ENCODE measurements around the gene SLC2A8. TPM values are rescaled to one million over a fixed set of nuclear protein-coding genes. Genes with fewer than 3 reads are reported as not detected.
A peak's percentile ranks its signal among the peaks of the same experiment; 100 is the strongest.

The SLC2A8 gene
- total RNA-seq, 1 experiment from 2014 or later, result 11.3 TPM

DNA sequence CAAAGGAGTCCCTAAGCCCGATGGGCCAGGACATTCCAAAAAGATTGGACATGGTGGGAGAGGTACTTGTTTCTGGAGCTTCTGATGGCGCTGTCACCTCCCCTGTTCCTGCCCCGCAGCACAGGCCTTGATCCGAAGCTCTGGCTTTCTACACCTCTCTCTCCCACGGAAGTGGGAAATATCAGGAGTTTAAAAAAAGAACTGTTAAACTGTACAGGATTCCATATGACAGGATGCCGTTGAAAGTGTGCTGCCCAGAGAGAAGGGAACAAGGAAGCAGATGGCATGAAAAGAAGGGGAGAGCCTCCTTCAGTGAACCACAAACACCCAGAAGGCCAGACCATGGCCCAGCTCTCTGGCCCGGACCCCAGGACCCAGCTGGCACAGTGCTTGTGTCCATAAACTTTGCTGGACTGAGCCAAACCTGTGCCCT, 26.8 kb upstream of the SLC2A8 start:
- no peak overlapping the region for H2AFZ ChIP-seq (ENCODE audit: low read length)
- DNase-seq, result no peak
- H3K4me1 ChIP-seq (ENCODE audit: low read length), result no peaks in the 10 kb centered on the region
- H3K9me2 ChIP-seq (replicated peaks; ENCODE audit: insufficient read depth, low read length), result no peaks in the 10 kb centered on the region
- no peak overlapping the region for H3K9ac ChIP-seq (ENCODE audit: low read length)
- H3K36me3 ChIP-seq (ENCODE audit: insufficient read depth, low read length), result no peaks in the 10 kb centered on the region
- no peaks in the 10 kb centered on the region for H3K79me2 ChIP-seq (ENCODE audit: low read length)
- no peaks in the 10 kb centered on the region for H3K9me3 ChIP-seq (ENCODE audit: low read length)
- no peaks in the 10 kb centered on the region for H3K27me3 ChIP-seq (ENCODE audit: low read length)
- no peak overlapping the region for H3K4me2 ChIP-seq (ENCODE audit: low read depth, low read length, poor library complexity, severe bottlenecking)
- no peaks in the 10 kb centered on the region for H4K20me1 ChIP-seq (ENCODE audit: insufficient read depth, low read depth, low read length)
- H3K27ac ChIP-seq (ENCODE audit: low read length), result no peak overlapping the region
- no peak overlapping the region for H3K4me3 ChIP-seq (ENCODE audit: low read length)

DNA sequence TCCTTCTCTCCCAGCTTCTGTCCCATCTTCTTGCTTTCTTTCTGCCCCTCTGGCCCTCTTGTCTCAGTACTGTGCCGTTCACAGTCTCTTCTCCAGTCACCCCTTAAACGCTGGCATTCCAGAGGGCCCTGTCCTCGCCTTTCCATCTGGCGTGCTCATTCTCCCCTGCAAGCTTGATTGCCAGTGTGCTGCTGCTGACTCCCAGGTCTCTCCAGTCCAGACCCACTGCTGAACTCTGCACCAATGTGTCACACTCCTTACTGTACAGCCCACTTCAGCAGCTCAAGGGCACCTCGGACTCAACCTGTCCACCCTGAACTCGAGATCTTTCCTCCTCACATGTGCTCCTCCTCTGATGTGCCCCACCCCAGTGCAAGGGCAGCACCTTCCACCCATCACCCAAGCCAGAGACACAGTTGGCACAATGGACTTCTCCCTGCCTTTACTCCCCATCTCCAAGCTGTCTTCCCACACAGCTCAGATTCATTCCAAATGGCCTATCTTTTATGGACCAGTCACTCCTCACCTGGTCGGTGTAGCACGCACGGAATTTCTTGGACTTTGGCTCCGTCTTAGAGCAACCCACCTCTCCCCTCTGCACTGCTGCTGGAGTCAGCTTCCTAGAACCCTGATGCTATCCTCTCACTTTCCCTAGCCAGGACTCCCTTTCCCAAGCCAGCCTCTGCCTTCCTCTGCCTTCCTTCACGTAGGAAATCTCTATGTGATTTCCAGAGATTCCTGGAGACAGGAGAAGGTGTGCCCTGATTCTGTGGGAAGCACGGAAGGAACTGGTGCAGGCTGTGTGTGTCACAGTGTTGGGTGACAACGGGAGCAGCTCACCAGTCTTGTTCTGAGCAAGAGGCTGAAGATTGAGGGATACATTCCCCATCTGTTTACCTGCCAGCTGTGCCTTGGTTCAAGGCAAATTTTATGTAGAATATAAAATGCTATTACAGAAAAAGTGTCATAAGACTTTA, 26.0 kb upstream of the SLC2A8 start:
- DNase-seq, result no peak
- Histone ChIP-seq H4K20me1 (ENCODE audit: insufficient read depth, low read depth, low read length) (no peaks in the 10 kb centered on the region), H3K27ac (ENCODE audit: low read length) (no peak overlapping the region), H3K4me1 (ENCODE audit: low read length) (no peaks in the 10 kb centered on the region), H3K4me3 (ENCODE audit: low read length) (no peak overlapping the region), H3K9me2 (replicated peaks; ENCODE audit: insufficient read depth, low read length) (no peaks in the 10 kb centered on the region), H2AFZ (ENCODE audit: low read length) (no peak overlapping the region), H3K9me3 (ENCODE audit: low read length) (no peaks in the 10 kb centered on the region), H3K36me3 (ENCODE audit: insufficient read depth, low read length) (no peaks in the 10 kb centered on the region), H3K9ac (ENCODE audit: low read length) (no peak overlapping the region), H3K27me3 (ENCODE audit: low read length) (no peaks in the 10 kb centered on the region), H3K4me2 (ENCODE audit: low read depth, low read length, poor library complexity, severe bottlenecking) (no peak overlapping the region), H3K79me2 (ENCODE audit: low read length) (no peaks in the 10 kb centered on the region)

DNA sequence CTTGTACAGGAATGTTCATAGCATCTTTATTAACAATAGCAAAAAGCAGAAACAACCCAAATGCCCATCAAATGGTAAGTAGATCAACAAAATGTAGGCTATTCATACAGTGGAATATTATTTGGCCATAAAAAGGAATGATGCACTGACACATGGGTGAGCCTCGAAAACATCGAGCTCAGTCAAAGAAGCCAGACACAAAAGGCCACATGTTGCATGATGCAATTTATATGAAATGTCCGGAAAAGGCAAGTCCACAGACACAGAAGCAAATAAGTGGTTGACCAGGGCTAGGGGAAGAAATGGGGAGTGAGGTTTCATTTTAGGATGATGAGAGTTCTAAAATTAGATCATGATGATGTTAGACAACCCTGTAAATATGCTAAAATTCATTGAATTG, 16.5 kb upstream of the SLC2A8 start:
- H3K4me3 ChIP-seq (ENCODE audit: low read length), result no peak overlapping the region
- no peak overlapping the region for H3K27ac ChIP-seq (ENCODE audit: low read length)
- no peak overlapping the region for H2AFZ ChIP-seq (ENCODE audit: low read length)
- H3K4me2 ChIP-seq (ENCODE audit: low read depth, low read length, poor library complexity, severe bottlenecking), result no peak overlapping the region
- no peaks in the 10 kb centered on the region for H4K20me1 ChIP-seq (ENCODE audit: insufficient read depth, low read depth, low read length)
- no peaks in the 10 kb centered on the region for H3K9me3 ChIP-seq (ENCODE audit: low read length)
- no peak overlapping the region for H3K9ac ChIP-seq (ENCODE audit: low read length)
- no peaks in the 10 kb centered on the region for H3K4me1 ChIP-seq (ENCODE audit: low read length)
- no peaks in the 10 kb centered on the region; the same call in 1 of the 2 replicates for H3K27me3 ChIP-seq (ENCODE audit: low read length)
- no peaks in the 10 kb centered on the region for H3K79me2 ChIP-seq (ENCODE audit: low read length)
- no peaks in the 10 kb centered on the region for H3K9me2 ChIP-seq (replicated peaks; ENCODE audit: insufficient read depth, low read length)
- no peak for DNase-seq
- H3K36me3 ChIP-seq (ENCODE audit: insufficient read depth, low read length), result no peaks in the 10 kb centered on the region

DNA sequence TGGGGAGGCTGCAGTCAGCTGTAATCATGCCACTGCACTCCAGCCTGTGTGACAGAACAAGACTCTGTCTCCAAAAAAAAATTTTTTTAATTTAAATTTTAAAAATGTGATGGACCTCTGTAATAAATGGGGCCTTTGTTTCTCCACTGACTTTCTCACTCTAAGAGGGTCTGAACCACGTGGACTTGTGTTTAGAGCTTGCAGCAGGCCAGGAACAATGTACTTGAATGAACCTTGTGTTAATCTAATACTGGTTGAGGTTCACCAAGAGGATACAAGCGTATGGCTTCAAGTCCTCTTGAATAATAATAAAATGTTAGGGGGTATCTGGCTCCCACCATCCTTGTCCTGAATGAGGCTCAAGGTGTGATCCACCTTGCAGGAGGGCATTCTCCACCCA, 14.4 kb upstream of the SLC2A8 start:
- H3K4me3 ChIP-seq (ENCODE audit: low read length), result no peak overlapping the region

GRCh38 chr9:127384016-127384730, 12.8 kb upstream of the SLC2A8 start:
- no peak overlapping the region for H3K4me3 ChIP-seq (ENCODE audit: low read length)
- H3K36me3 ChIP-seq (ENCODE audit: insufficient read depth, low read length), result no peaks in the 10 kb centered on the region
- no peak for DNase-seq
- H3K79me2 ChIP-seq (ENCODE audit: low read length), result no peaks in the 10 kb centered on the region
- no peaks in the 10 kb centered on the region for H4K20me1 ChIP-seq (ENCODE audit: insufficient read depth, low read depth, low read length)
- no peak overlapping the region for H3K27ac ChIP-seq (ENCODE audit: low read length)
- H3K4me1 ChIP-seq (ENCODE audit: low read length), result peaks cover 34% of the 10 kb centered on the region
- no peak overlapping the region for H2AFZ ChIP-seq (ENCODE audit: low read length)
- H3K9ac ChIP-seq (ENCODE audit: low read length), result no peak overlapping the region
- no peaks in the 10 kb centered on the region for H3K9me3 ChIP-seq (ENCODE audit: low read length)
- no peak overlapping the region for H3K4me2 ChIP-seq (ENCODE audit: low read depth, low read length, poor library complexity, severe bottlenecking)
- H3K27me3 ChIP-seq (ENCODE audit: low read length), result no peaks in the 10 kb centered on the region; the same call in 1 of the 2 replicates
- no peaks in the 10 kb centered on the region for H3K9me2 ChIP-seq (replicated peaks; ENCODE audit: insufficient read depth, low read length)

More for the DNA sequence above, 14.4 kb upstream of the SLC2A8 start:
- H3K27ac ChIP-seq (ENCODE audit: low read length), result no peak overlapping the region
- peaks cover 18% of the 10 kb centered on the region for H3K4me1 ChIP-seq (ENCODE audit: low read length)
- DNase-seq, result no peak
- no peaks in the 10 kb centered on the region for H3K36me3 ChIP-seq (ENCODE audit: insufficient read depth, low read length)
- H3K9me2 ChIP-seq (replicated peaks; ENCODE audit: insufficient read depth, low read length), result no peaks in the 10 kb centered on the region
- no peaks in the 10 kb centered on the region for H3K9me3 ChIP-seq (ENCODE audit: low read length)
- H2AFZ ChIP-seq (ENCODE audit: low read length), result no peak overlapping the region
- no peak overlapping the region for H3K4me2 ChIP-seq (ENCODE audit: low read depth, low read length, poor library complexity, severe bottlenecking)
- no peaks in the 10 kb centered on the region for H4K20me1 ChIP-seq (ENCODE audit: insufficient read depth, low read depth, low read length)
- no peak overlapping the region for H3K9ac ChIP-seq (ENCODE audit: low read length)
- H3K27me3 ChIP-seq (ENCODE audit: low read length), result no peaks in the 10 kb centered on the region; the same call in 1 of the 2 replicates
- no peaks in the 10 kb centered on the region for H3K79me2 ChIP-seq (ENCODE audit: low read length)

DNA sequence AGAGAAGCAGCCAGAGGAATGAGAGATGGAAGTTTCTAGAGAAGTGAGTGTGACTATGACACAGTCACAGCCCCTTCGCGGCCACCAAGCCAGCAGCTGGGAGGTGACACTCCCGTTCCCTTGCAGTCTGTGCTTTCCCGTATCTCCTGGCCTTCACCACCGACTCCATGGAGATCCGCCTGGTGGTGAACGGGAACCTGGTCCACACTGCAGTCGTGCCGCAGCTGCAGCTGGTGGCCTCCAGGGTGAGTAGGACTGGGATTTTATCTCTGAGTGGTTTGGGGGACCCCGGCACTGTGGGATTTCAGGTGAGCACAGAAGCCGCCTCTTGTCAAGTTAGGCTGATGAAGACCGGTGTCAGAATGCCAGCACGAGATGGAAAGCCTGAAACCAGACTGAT, 12.1 kb upstream of the SLC2A8 start:
- no peak overlapping the region for H3K4me2 ChIP-seq (ENCODE audit: low read depth, low read length, poor library complexity, severe bottlenecking)
- no peaks in the 10 kb centered on the region for H3K36me3 ChIP-seq (ENCODE audit: insufficient read depth, low read length)
- H3K9me2 ChIP-seq (replicated peaks; ENCODE audit: insufficient read depth, low read length), result no peaks in the 10 kb centered on the region
- H3K27me3 ChIP-seq (ENCODE audit: low read length), result no peaks in the 10 kb centered on the region; the same call in 1 of the 2 replicates
- H3K9me3 ChIP-seq (ENCODE audit: low read length), result no peaks in the 10 kb centered on the region
- no peak overlapping the region for H3K4me3 ChIP-seq (ENCODE audit: low read length)
- peaks cover 37% of the 10 kb centered on the region for H3K4me1 ChIP-seq (ENCODE audit: low read length)
- H3K79me2 ChIP-seq (ENCODE audit: low read length), result no peaks in the 10 kb centered on the region
- no peak overlapping the region for H3K9ac ChIP-seq (ENCODE audit: low read length)
- no peak overlapping the region for H3K27ac ChIP-seq (ENCODE audit: low read length)
- H4K20me1 ChIP-seq (ENCODE audit: insufficient read depth, low read depth, low read length), result no peaks in the 10 kb centered on the region
- H2AFZ ChIP-seq (ENCODE audit: low read length), result no peak overlapping the region
- no peak for DNase-seq

DNA sequence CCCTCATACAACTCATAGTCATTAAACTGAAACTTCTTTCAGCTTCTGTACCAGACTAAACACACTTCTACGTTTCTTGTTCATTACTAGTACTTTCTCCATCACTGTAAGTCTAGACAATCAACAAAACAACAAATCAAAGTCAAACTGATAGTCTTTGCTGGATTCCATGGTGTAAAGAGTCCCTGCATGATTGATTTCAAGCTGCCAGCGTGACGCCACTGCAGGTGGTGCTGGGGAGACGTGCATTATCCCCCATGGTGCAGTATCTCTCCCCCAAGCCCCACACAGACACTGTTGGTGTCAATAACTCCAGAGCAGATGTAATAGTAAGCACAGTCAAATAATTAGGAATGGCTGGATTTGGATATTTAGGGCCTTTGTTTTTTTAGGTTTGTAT, 10.7 kb upstream of the SLC2A8 start:
- no peak for DNase-seq
- peaks cover 37% of the 10 kb centered on the region for H3K4me1 ChIP-seq (ENCODE audit: low read length)
- H3K9me3 ChIP-seq (ENCODE audit: low read length), result no peaks in the 10 kb centered on the region
- no peak overlapping the region for H3K9ac ChIP-seq (ENCODE audit: low read length)
- no peaks in the 10 kb centered on the region for H3K27me3 ChIP-seq (ENCODE audit: low read length)
- H3K27ac ChIP-seq (ENCODE audit: low read length), result no peak overlapping the region
- no peaks in the 10 kb centered on the region for H3K79me2 ChIP-seq (ENCODE audit: low read length)
- no peaks in the 10 kb centered on the region for H3K36me3 ChIP-seq (ENCODE audit: insufficient read depth, low read length)
- H3K4me3 ChIP-seq (ENCODE audit: low read length), result no peak overlapping the region
- no peak overlapping the region for H2AFZ ChIP-seq (ENCODE audit: low read length)
- no peaks in the 10 kb centered on the region for H4K20me1 ChIP-seq (ENCODE audit: insufficient read depth, low read depth, low read length)
- H3K9me2 ChIP-seq (replicated peaks; ENCODE audit: insufficient read depth, low read length), result no peaks in the 10 kb centered on the region
- H3K4me2 ChIP-seq (ENCODE audit: low read depth, low read length, poor library complexity, severe bottlenecking), result no peak overlapping the region

- no peak overlapping the region for H2AFZ ChIP-seq (ENCODE audit: low read length)
- H3K27me3 ChIP-seq (ENCODE audit: low read length), result no peaks in the 10 kb centered on the region
- H3K9me2 ChIP-seq (replicated peaks; ENCODE audit: insufficient read depth, low read length), result no peaks in the 10 kb centered on the region
- H3K9me3 ChIP-seq (ENCODE audit: low read length), result no peaks in the 10 kb centered on the region
- DNase-seq, result no peak
- no peaks in the 10 kb centered on the region for H3K79me2 ChIP-seq (ENCODE audit: low read length)
- H4K20me1 ChIP-seq (ENCODE audit: insufficient read depth, low read depth, low read length), result no peaks in the 10 kb centered on the region
- H3K4me3 ChIP-seq (ENCODE audit: low read length), result no peak overlapping the region
- no peaks in the 10 kb centered on the region for H3K36me3 ChIP-seq (ENCODE audit: insufficient read depth, low read length)
- H3K4me2 ChIP-seq (ENCODE audit: low read depth, low read length, poor library complexity, severe bottlenecking), result no peak overlapping the region
- H3K27ac ChIP-seq (ENCODE audit: low read length), result no peak overlapping the region
- 0 out of 2 replicates have a peak overlapping the region, but pooled peaks have one; percentile 1 for H3K9ac ChIP-seq (ENCODE audit: low read length)
- H3K4me1 ChIP-seq (ENCODE audit: low read length), result peaks cover 37% of the 10 kb centered on the region
Observed at GRCh38 chr9:127386981-127387380, 10.0 kb upstream of the SLC2A8 start.
